ENCODE measurements around the gene EPS8L3. TPM values are rescaled to one million over a fixed set of nuclear protein-coding genes. Genes with fewer than 3 reads are reported as not detected.
"Not testable (repeated sequence)": the region's sequence is repeated elsewhere in the genome, so short reads cannot be mapped to it uniquely, and the experiment has no call there.

Gene EPS8L3
- total and polyA plus RNA-seq, 10 of the 15 experiments (the other 5 are each of a cell fraction or from before 2014, with no cell fraction given): not detected

- RAD21 ChIA-PET (ENCODE audit: unreplicated experiment); SMC1A ChIA-PET (ENCODE audit: uncharacterized antibody, unreplicated experiment); H3K36me3 ChIP-seq (ENCODE audit: control insufficient read depth in 2 of 2, insufficient read depth in 2 of 2, low read length in 1 of 2); FAIRE-seq; ATAC-seq; H3K4me1 ChIP-seq (ENCODE audit: control insufficient read depth, insufficient read depth, low read length); DNase-seq (ENCODE audit: low read depth, low spot score); H4K20me1 ChIP-seq (ENCODE audit: control insufficient read depth, insufficient read depth); H3K9me3 ChIP-seq (replicated peaks; ENCODE audit: control insufficient read depth, insufficient read depth, low read length); H3K27me3 ChIP-seq (replicated peaks in 1 of 2; ENCODE audit: control insufficient read depth in 2 of 2, insufficient read depth in 2 of 2, low read length in 1 of 2); H3K27ac ChIP-seq (ENCODE audit: control insufficient read depth, insufficient read depth); POLR2A ChIA-PET; BruUV-seq (replicated peaks); H3K9ac ChIP-seq (ENCODE audit: control insufficient read depth, insufficient read depth, low read length); intact Hi-C loops (cut with micrococcal nuclease; ENCODE audit: unreplicated experiment); H3K4me3 ChIP-seq; CTCF ChIA-PET; in situ Hi-C loops (cut with MboI); H3K79me2 ChIP-seq (ENCODE audit: control insufficient read depth, insufficient read depth, low read length): not testable (repeated sequence)
- 0 out of 2 replicates have a peak within 1 kb of the TSS, but pooled peaks have one; percentile 25 for H3K4me2 ChIP-seq (ENCODE audit: control insufficient read depth, insufficient read depth)
- H2AFZ ChIP-seq (ENCODE audit: control insufficient read depth, low read depth, low read length): peak within 1 kb of the TSS; percentile 72
- 60% methylated on average over 22 of the region's 33 CpGs for WGBS (ENCODE audit: insufficient coverage, insufficient replicate concordance, low lambda C conversion rate, missing lambda C conversion rate)
These were observed 52.0 kb downstream of the EPS8L3 start, which contains the start of gene GSTM5 for GRCh38 chr1:109711593-109712320. GSTM5 (plus strand) TSS chr1:109712251; CDS start chr1:109712313, 62 bp downstream.

DNA sequence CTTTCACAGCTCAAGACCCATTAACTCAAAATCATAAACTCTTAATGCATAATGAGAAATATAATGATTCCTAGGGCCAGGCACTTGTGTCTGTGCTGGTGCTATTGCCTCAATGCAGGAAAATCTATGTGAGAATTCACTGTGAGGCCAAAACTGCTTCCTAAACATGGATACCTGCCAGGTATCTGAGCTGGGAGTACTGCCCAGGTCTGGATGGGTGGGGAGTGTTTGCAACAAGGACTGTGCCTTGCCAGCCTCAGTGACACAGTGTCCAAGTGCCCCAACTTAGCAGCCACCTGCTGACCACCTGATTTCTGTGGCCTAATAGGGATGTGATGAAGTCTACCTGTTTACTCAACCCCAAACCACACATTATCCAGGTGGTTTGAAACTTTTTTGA, 53.9 kb downstream of the EPS8L3 start:
- BruUV-seq (replicated peaks); H3K27ac ChIP-seq (ENCODE audit: control insufficient read depth, insufficient read depth); H4K20me1 ChIP-seq (ENCODE audit: control insufficient read depth, insufficient read depth); H3K79me2 ChIP-seq (ENCODE audit: control insufficient read depth, insufficient read depth, low read length); H3K36me3 ChIP-seq (ENCODE audit: control insufficient read depth in 2 of 2, insufficient read depth in 2 of 2, low read length in 1 of 2); H3K4me2 ChIP-seq (ENCODE audit: control insufficient read depth, insufficient read depth); ATAC-seq; DNase-seq (ENCODE audit: low read depth, low spot score); H3K9ac ChIP-seq (ENCODE audit: control insufficient read depth, insufficient read depth, low read length); SMC1A ChIA-PET (ENCODE audit: uncharacterized antibody, unreplicated experiment); H3K9me3 ChIP-seq (replicated peaks; ENCODE audit: control insufficient read depth, insufficient read depth, low read length); H3K4me1 ChIP-seq (ENCODE audit: control insufficient read depth, insufficient read depth, low read length); intact Hi-C loops (cut with micrococcal nuclease; ENCODE audit: unreplicated experiment); H3K4me3 ChIP-seq; H2AFZ ChIP-seq (ENCODE audit: control insufficient read depth, low read depth, low read length); in situ Hi-C loops (cut with MboI); RAD21 ChIA-PET (ENCODE audit: unreplicated experiment); FAIRE-seq; H3K27me3 ChIP-seq (replicated peaks in 1 of 2; ENCODE audit: control insufficient read depth in 2 of 2, insufficient read depth in 2 of 2, low read length in 1 of 2): not testable (repeated sequence)
- POLR2A ChIA-PET: interaction anchor here (0.6 kb wide), 1 partner anchor 697 kb away, joined by 4 read pairs; no protein-coding TSS in a partner anchor
- CTCF ChIA-PET: interaction anchor here (0.6 kb wide), 1 partner anchor 319 kb away, joined by 3 read pairs; no protein-coding TSS in a partner anchor

DNA sequence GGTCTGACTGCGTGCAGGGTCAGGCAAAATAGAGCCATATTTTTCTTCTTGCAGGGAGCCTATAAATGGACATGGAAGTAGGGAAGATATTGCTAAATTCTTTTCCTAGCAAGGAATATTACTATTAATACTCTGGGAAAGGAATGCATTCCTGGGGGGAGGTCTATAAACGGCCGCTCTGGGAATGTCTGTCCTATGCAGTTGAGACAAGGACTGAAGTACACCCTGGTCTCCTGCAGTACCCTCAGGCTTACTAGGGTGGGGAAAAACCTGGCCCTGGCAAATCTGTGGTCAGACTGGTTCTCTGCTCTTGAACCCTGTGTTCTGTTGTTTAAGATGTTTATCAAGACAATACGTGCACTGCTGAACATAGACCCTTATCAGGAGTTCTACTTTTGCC, 54.8 kb downstream of the EPS8L3 start:
- CTCF ChIA-PET; H3K4me2 ChIP-seq (ENCODE audit: control insufficient read depth, insufficient read depth); H3K36me3 ChIP-seq (ENCODE audit: control insufficient read depth in 2 of 2, insufficient read depth in 2 of 2, low read length in 1 of 2); in situ Hi-C loops (cut with MboI); FAIRE-seq; H3K27ac ChIP-seq (ENCODE audit: control insufficient read depth, insufficient read depth); ATAC-seq; H3K79me2 ChIP-seq (ENCODE audit: control insufficient read depth, insufficient read depth, low read length); DNase-seq (ENCODE audit: low read depth, low spot score); H3K4me1 ChIP-seq (ENCODE audit: control insufficient read depth, insufficient read depth, low read length); intact Hi-C loops (cut with micrococcal nuclease; ENCODE audit: unreplicated experiment); H3K4me3 ChIP-seq; H3K27me3 ChIP-seq (replicated peaks in 1 of 2; ENCODE audit: control insufficient read depth in 2 of 2, insufficient read depth in 2 of 2, low read length in 1 of 2); H4K20me1 ChIP-seq (ENCODE audit: control insufficient read depth, insufficient read depth); RAD21 ChIA-PET (ENCODE audit: unreplicated experiment); H3K9me3 ChIP-seq (replicated peaks; ENCODE audit: control insufficient read depth, insufficient read depth, low read length); SMC1A ChIA-PET (ENCODE audit: uncharacterized antibody, unreplicated experiment); BruUV-seq (replicated peaks); H2AFZ ChIP-seq (ENCODE audit: control insufficient read depth, low read depth, low read length); H3K9ac ChIP-seq (ENCODE audit: control insufficient read depth, insufficient read depth, low read length): not testable (repeated sequence)
- 66% methylated on average over 4 of the region's 4 CpGs for WGBS (ENCODE audit: insufficient coverage, insufficient replicate concordance, low lambda C conversion rate, missing lambda C conversion rate)
- POLR2A ChIA-PET: interaction anchor here (0.6 kb wide), 1 partner anchor 696 kb away, joined by 4 read pairs; no protein-coding TSS in a partner anchor

Measured in GM12878 (cell line).